Neural progenitor cell (in vitro differentiated cells): ENCODE measurements around the gene GABRR3. TPM values are rescaled to one million over a fixed set of nuclear protein-coding genes. Genes with fewer than 3 reads are reported as not detected.

ENCODE experiments used
- total RNA-seq: library from RNA; depleted of rRNA; stranded (reverse); fragments of >200 nt; gene quantifications from 2 replicates; pipeline ENCODE4 v1.2.3, GENCODE V29; 2015; ENCODE audit warnings: low replicate concordance

The GABRR3 gene
- total RNA-seq, 1 donor from 2014 or later = not detected

Other genes with a start within 250 kb of the GABRR3 start
- gene CRYBG3, start 213.3 kb downstream of the GABRR3 start, total RNA-seq = 9.4 and 12.3 TPM in 2 replicates
- 10.4 TPM in 2 replicates for gene RIOX2, start 62.9 kb downstream of the GABRR3 start, total RNA-seq
- not detected in 2 replicates for gene OR5AC2, start 51.9 kb upstream of the GABRR3 start, total RNA-seq
- not detected in 2 replicates for gene OR5H1, start 95.4 kb upstream of the GABRR3 start, total RNA-seq
- not detected in 2 replicates for gene OR5H14, start 112.2 kb upstream of the GABRR3 start, total RNA-seq
- gene OR5H15, start 131.4 kb upstream of the GABRR3 start, total RNA-seq = not detected in 2 replicates
- not detected in 2 replicates for gene OR5H6, start 228.9 kb upstream of the GABRR3 start, total RNA-seq
- gene OR5H2, start 247.2 kb upstream of the GABRR3 start, total RNA-seq = not detected in 2 replicates